Kidney epithelial cell (primary cell): Measurements from ENCODE around the gene CD46. TPM values are rescaled to one million over a fixed set of nuclear protein-coding genes. Genes with fewer than 3 reads are reported as not detected.
A peak's percentile ranks its signal among the peaks of the same experiment; 100 is the strongest.

Experiments used
- DNase-seq: peaks from one replicate; pipeline ENCODE4 v3.0.0-alpha.2; 2010; ENCODE audit warnings: low read depth
- H3K27me3 ChIP-seq: 2 replicates; pipeline ENCODE4 v1.6.0; 2011; ENCODE audit warnings: low read length; ENCODE audit not compliant: control insufficient read depth, insufficient read depth
- H3K36me3 ChIP-seq: 2 replicates; pipeline ENCODE4 v1.5.1; 2011; ENCODE audit warnings: low read length; ENCODE audit not compliant: control insufficient read depth, insufficient read depth
- H3K4me3 ChIP-seq: 2 replicates; pipeline ENCODE4 v1.5.1; 2011; ENCODE audit warnings: low read depth, mild to moderate bottlenecking, control low read depth, low read length
- total RNA-seq: library from RNA; depleted of rRNA; stranded (reverse); fragments of >200 nt; gene quantifications from 2 replicates; pipeline ENCODE4 v1.2.3, GENCODE V29; 2015
- TF ChIP-seq, protein P1 (sequence below): IDR thresholded peaks from 2 replicates; pipeline ENCODE4 v1.5.1; 2011; ENCODE audit warnings: mild to moderate bottlenecking, moderate library complexity, low read length, control low read depth, inconsistent platforms; ENCODE audit not compliant: insufficient read depth, poor library complexity, severe bottlenecking

CD46 gene
- total RNA-seq, 1 donor from 2014 or later = 138 TPM

DNA sequence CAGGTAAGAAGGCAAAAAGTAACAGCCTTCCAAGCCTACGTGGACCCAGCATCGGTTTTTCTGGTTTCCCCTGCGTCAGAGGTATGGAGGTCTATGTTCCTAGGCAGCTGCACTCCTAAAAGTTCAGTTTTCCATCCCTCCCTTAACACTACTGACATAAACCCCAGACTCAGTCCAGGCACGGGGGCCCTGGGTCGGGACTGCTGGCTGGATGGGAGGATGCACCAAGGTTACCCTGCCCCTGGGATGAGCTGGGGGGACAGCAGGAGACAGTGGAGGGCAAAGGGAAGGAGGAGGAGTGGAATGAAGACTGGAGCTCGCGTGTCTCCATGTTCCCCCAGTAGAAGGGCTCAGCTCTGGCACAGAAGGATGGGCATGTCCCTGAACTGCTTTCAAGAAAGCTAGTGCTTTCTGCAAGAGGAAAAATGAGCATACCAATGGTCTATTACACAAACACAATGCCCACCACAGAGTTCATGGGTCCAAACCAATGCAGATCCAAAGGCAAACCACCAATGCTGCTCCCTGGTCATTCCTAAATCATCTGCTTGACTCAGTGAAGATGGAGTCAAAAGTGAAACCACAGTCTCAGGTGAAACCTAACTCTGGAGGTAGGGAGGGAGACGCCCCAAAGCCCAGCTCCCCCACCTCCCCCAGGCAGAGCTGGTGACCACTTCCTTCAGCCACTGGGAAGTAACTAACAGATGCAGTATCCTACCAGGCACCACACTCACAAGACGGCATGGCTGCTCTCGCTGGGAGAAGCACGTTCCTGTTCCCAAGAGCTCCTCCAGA, 54.9 kb downstream of the CD46 start:
- peaks cover 2% of the 10 kb centered on the region for H3K36me3 ChIP-seq
- TF ChIP-seq, protein P1, sequence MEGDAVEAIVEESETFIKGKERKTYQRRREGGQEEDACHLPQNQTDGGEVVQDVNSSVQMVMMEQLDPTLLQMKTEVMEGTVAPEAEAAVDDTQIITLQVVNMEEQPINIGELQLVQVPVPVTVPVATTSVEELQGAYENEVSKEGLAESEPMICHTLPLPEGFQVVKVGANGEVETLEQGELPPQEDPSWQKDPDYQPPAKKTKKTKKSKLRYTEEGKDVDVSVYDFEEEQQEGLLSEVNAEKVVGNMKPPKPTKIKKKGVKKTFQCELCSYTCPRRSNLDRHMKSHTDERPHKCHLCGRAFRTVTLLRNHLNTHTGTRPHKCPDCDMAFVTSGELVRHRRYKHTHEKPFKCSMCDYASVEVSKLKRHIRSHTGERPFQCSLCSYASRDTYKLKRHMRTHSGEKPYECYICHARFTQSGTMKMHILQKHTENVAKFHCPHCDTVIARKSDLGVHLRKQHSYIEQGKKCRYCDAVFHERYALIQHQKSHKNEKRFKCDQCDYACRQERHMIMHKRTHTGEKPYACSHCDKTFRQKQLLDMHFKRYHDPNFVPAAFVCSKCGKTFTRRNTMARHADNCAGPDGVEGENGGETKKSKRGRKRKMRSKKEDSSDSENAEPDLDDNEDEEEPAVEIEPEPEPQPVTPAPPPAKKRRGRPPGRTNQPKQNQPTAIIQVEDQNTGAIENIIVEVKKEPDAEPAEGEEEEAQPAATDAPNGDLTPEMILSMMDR = no peak
- H3K27me3 ChIP-seq = no peaks in the 10 kb centered on the region
- H3K4me3 ChIP-seq = no peak overlapping the region
- peak; percentile 56 for DNase-seq

DNA sequence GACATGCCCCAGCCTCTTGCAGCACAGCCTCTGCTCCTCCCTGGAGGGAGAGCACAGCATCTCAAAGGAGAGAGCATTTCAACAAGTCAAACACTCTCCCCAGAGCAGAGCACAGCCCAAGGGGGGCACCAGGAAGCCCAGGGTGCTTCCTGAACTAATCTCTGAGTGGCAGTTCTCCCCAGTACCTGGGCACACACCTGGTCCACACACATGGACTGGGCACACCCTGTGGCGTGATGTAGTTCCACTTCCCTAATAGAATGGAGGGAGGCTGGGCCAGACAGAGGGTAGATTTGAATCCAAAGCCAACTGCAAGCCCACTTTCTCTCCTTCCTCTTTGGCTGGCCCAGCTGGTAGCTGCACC, 55.5 kb downstream of the CD46 start:
- no peak for DNase-seq
- H3K36me3 ChIP-seq = peaks cover 2% of the 10 kb centered on the region
- no peak overlapping the region for H3K4me3 ChIP-seq
- H3K27me3 ChIP-seq = no peaks in the 10 kb centered on the region
- TF ChIP-seq, protein P1 = no peak

DNA sequence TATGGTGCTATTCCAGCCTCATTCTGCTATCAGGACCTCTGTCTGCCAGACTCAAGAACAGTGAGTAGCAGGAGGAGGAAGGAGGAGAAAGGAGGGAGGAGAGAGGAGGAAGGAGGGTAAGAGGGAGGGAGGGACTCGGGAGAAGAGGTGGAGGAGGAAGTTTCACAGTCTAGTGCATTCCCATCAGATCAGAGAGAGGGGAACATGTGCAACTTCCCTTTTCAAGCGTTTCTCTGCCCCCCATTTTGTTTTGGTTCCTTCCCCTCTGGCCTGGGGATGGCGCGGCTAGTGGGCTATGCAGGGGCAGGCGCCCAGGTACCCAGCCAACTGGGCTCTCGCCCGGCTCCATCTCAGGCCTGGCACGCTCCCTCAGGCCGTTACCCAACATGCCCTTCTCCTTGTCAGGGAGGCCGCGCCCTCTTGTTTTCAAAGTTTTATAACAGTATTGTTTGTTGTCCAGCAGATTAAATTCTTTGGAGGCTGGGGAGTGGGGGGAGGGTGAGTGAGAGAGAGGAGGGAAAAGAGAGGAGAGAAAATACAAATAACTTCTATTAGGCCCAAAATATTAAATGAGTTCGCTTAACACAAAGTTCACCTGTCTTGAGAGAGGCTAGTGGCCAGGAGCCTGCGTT, 56.0 kb downstream of the CD46 start:
- no peak for DNase-seq
- Histone ChIP-seq H3K36me3 (peaks cover 2% of the 10 kb centered on the region), H3K4me3 (no peak overlapping the region)

DNA sequence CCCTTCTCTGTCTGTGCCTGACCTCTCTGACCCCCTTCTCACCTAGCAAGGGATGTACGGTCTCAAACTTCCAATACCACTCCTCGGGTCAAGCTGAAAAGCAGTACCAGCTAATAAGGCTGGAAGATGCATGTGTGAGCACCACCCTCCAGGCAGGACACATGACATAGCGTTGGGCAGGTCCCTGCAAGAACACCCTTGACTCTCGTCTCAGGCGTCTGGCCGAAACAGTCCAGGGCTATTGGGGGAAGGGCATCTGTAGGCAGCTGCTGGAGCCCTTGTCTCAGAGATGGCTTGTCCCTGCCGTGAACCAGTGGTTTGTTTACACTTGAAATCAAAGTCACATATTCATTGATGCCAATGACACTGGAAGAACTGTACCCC, 56.5 kb downstream of the CD46 start:
- DNase-seq = no peak
- Histone ChIP-seq H3K4me3 (no peak overlapping the region), H3K27me3 (no peaks in the 10 kb centered on the region), H3K36me3 (peaks cover 2% of the 10 kb centered on the region)
- TF ChIP-seq, protein P1 = no peak

More for the DNA sequence above, 56.0 kb downstream of the CD46 start:
- H3K27me3 ChIP-seq = no peaks in the 10 kb centered on the region
- TF ChIP-seq, protein P1 = no peak

DNA sequence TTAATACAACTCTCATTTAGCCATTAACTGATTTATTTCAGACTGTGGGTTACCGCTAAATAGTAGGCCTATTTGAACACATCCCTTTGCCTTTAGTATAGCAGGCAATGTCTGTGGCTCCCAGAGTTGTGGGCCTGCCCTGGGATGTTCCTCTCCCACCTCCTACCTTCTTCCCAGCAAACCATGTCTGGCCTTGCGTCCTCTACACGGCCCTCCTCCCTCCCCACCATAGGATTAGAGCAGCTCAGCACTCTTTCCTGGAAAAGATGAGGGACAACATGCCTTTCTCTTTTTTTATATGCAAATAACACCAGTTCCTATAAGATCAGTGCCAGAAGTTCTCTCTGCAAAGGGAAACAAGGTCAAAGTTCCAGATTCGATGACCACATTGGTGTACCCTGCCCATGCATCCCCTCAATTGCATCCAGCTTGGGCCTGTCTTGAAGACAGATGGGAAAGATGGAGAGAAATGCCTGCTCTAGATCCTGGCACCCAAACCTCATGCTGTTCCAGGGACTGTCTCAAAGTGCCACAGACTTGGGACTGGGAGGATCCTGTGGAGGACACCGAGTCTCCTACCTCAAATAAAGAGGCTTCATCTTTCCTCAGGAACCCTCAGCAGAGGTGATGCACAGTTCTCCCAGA, 57.2 kb downstream of the CD46 start:
- Histone ChIP-seq H3K27me3 (no peaks in the 10 kb centered on the region), H3K4me3 (no peak overlapping the region), H3K36me3 (peaks cover 1% of the 10 kb centered on the region)
- DNase-seq = no peak
- TF ChIP-seq, protein P1 = no peak
